ENCODE measurements around the gene S100A9. TPM values are rescaled to one million over a fixed set of nuclear protein-coding genes. Genes with fewer than 3 reads are reported as not detected.

Gene S100A9
- total and polyA plus RNA-seq, 2 of the 4 experiments (the other 2 are of a cell fraction), result not detected

- H2AFZ ChIP-seq (replicated peaks; ENCODE audit: low read length, poor library complexity), result no peak overlapping the region
- no peak overlapping the region for H3K4ac ChIP-seq (ENCODE audit: low read depth, low read length)
- H3K23ac ChIP-seq (ENCODE audit: low read depth, low read length), result no peak overlapping the region
- WGBS, 2 experiments (ENCODE audit: extremely low coverage in 2 of 2, insufficient read length in 1 of 2), result 72% methylated on average over 8 of the region's 10 CpGs; no CpG with 5 or more reads in 1 of the 2 experiments
- H4K5ac ChIP-seq (ENCODE audit: low read depth, low read length), result no peak overlapping the region
- no peak overlapping the region for H3K4me3 ChIP-seq (ENCODE audit: insufficient read depth, low read depth, low read length)
- intact Hi-C loops (cut with micrococcal nuclease), result no loop called here
- no peak overlapping the region for H3K9ac ChIP-seq (ENCODE audit: low read depth, low read length)
- peaks cover 4% of the 10 kb centered on the region for H3K27me3 ChIP-seq (ENCODE audit: control insufficient read depth, insufficient read depth, low read length)
- BruUV-seq (replicated peaks), result no TSS peak
- H4K8ac ChIP-seq (ENCODE audit: low read depth in 2 of 2, low read length in 2 of 2), result no peak overlapping the region
- H3K36me3 ChIP-seq (ENCODE audit: control insufficient read depth, insufficient read depth, low read length), result no peaks in the 10 kb centered on the region
- H2BK15ac ChIP-seq (ENCODE audit: low read depth, low read length), result no peak overlapping the region
- no peaks in the 10 kb centered on the region for H3K9me3 ChIP-seq (ENCODE audit: control insufficient read depth, insufficient read depth, low read length)
- dilution Hi-C loops (cut with HindIII; ENCODE audit: low sequenced_read_pairs, unreplicated experiment), result no loop called here
- in situ Hi-C loops (cut with MboI; ENCODE audit: low sequenced_read_pairs), result no loop called here
- no peak overlapping the region for H3K14ac ChIP-seq (replicated peaks; ENCODE audit: low read depth, low read length)
- H3K18ac ChIP-seq (ENCODE audit: low read depth, low read length), result no peak overlapping the region
- H3K79me1 ChIP-seq (ENCODE audit: low read depth in 1 of 2, low read length in 2 of 2), result no peaks in the 10 kb centered on the region
- DNase-seq, result no peak
- H2AK9ac ChIP-seq (replicated peaks; ENCODE audit: low read depth, low read length, poor library complexity), result no peak overlapping the region
- H2BK20ac ChIP-seq (ENCODE audit: low read depth, low read length), result no peak overlapping the region
- TF ChIP-seq SMC3 (IDR thresholded peaks at IDR 0.05; ENCODE audit: low read depth, low read length), result no peak
- TF ChIP-seq CHD1 (IDR thresholded peaks at IDR 0.05; ENCODE audit: low read depth, low read length), result no peak
- TF ChIP-seq CTCF (conservative IDR thresholded peaks at IDR 0.05; ENCODE audit: low read depth, low read length), result no peak
- TF ChIP-seq RCOR1 (IDR thresholded peaks at IDR 0.05; ENCODE audit: insufficient replicate concordance, low read length), result no peak
- no peak for TF ChIP-seq FOS (IDR thresholded peaks at IDR 0.05; ENCODE audit: low read depth, low read length)
- TF ChIP-seq CEBPB (IDR thresholded peaks at IDR 0.05; ENCODE audit: low read depth, low read length), result no peak
- no peak overlapping the region for H2BK5ac ChIP-seq (ENCODE audit: low read depth, low read length, poor library complexity, severe bottlenecking)
- ChIA-PET POLR2A (ENCODE audit: unreplicated experiment) (no interaction called here), CTCF (no interaction called here)
- no peak overlapping the region for H3K4me2 ChIP-seq (ENCODE audit: low read depth, low read length)
- H4K91ac ChIP-seq (ENCODE audit: insufficient read depth, low read depth, low read length), result no peak overlapping the region
- H2BK120ac ChIP-seq (ENCODE audit: low read depth, low read length), result no peak overlapping the region
- H4K20me1 ChIP-seq (ENCODE audit: insufficient read depth, low read length), result no peaks in the 10 kb centered on the region
- no peaks in the 10 kb centered on the region for H3K9me1 ChIP-seq (ENCODE audit: insufficient read depth, low read length)
- no peak overlapping the region for H3K27ac ChIP-seq (ENCODE audit: insufficient read depth, low read length)
- no peak overlapping the region for H2AK5ac ChIP-seq (ENCODE audit: low read depth, low read length)
- no peaks in the 10 kb centered on the region for H3K4me1 ChIP-seq (ENCODE audit: control insufficient read depth, insufficient read depth, low read length)
- no peak for ATAC-seq (ENCODE audit: low read depth)
- no peak overlapping the region for H3K56ac ChIP-seq (ENCODE audit: extremely low read depth, insufficient read depth, low read length)
Observed at GRCh38 chr1:153340356-153340755, 17.3 kb upstream of the S100A9 start.
